Measurements from ENCODE around the gene MYLK3.
A peak's percentile ranks its signal among the peaks of the same experiment; 100 is the strongest.
"Not testable (repeated sequence)": the region's sequence is repeated elsewhere in the genome, so short reads cannot be mapped to it uniquely, and the experiment has no call there.

MYLK3 gene

DNA sequence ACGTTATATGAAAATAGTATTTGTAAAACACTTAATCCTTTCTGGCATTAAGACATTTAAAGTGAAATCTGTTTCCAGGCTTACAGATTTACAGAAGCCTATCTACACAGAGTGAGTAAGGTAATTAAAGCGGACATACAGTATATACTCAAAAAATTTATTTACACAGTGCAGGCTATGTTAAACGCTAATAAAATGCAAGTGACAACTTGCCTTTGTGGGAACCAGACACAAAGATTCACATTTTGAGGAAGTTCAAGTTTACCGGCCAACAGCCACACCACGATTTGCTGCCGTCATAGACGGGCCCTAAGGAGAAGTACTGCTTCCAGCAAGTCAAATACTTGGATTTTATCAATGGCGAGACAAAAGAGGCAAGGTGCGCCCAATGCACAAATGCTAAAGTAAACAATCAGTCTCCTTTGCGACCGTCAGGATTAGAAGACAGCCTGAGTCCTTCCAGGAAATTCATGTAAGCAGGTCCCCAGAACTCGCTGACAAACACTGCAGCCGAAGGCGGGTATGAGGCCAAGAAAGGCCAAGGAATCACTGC lies 60.0 kb downstream of the MYLK3 start:
- in situ Hi-C loops (cut with HindIII; ENCODE audit: low sequenced_read_pairs) = no loop called here
- TF ChIP-seq, protein P1, sequence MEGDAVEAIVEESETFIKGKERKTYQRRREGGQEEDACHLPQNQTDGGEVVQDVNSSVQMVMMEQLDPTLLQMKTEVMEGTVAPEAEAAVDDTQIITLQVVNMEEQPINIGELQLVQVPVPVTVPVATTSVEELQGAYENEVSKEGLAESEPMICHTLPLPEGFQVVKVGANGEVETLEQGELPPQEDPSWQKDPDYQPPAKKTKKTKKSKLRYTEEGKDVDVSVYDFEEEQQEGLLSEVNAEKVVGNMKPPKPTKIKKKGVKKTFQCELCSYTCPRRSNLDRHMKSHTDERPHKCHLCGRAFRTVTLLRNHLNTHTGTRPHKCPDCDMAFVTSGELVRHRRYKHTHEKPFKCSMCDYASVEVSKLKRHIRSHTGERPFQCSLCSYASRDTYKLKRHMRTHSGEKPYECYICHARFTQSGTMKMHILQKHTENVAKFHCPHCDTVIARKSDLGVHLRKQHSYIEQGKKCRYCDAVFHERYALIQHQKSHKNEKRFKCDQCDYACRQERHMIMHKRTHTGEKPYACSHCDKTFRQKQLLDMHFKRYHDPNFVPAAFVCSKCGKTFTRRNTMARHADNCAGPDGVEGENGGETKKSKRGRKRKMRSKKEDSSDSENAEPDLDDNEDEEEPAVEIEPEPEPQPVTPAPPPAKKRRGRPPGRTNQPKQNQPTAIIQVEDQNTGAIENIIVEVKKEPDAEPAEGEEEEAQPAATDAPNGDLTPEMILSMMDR (IDR thresholded peaks at IDR 0.05; ENCODE audit: low read depth, low read length) = no peak
- peak overlapping the region; percentile 95 for H3K4me3 ChIP-seq (ENCODE audit: low read depth, low read length)
- DNase-seq (ENCODE audit: low read depth, low spot score) = peak; percentile 29

DNA sequence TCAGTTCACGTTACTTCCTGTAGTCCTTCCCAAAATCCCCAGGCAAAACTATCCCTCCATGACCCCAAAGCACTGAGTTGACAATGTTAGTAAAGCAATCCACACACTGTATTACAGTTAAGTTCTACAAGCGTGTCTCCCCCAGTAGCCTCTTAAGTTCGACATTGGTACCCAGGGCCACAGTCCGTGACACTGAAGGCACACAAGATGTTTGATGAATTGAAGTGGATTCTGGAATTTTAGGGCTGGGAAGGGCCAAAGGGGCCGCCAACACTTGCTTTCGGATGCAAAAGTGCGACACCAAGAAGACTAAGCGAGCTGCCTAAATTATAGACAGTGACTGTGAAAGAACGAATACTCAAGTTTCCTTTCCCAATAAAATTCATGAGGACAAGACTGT lies 60.7 kb downstream of the MYLK3 start:
- in situ Hi-C loops (cut with HindIII; ENCODE audit: low sequenced_read_pairs) = no loop called here
- DNase-seq (ENCODE audit: low read depth, low spot score) = no peak
- TF ChIP-seq, protein P1 (IDR thresholded peaks at IDR 0.05; ENCODE audit: low read depth, low read length) = no peak
- H3K4me3 ChIP-seq (ENCODE audit: low read depth, low read length) = peak overlapping the region; percentile 95

DNA sequence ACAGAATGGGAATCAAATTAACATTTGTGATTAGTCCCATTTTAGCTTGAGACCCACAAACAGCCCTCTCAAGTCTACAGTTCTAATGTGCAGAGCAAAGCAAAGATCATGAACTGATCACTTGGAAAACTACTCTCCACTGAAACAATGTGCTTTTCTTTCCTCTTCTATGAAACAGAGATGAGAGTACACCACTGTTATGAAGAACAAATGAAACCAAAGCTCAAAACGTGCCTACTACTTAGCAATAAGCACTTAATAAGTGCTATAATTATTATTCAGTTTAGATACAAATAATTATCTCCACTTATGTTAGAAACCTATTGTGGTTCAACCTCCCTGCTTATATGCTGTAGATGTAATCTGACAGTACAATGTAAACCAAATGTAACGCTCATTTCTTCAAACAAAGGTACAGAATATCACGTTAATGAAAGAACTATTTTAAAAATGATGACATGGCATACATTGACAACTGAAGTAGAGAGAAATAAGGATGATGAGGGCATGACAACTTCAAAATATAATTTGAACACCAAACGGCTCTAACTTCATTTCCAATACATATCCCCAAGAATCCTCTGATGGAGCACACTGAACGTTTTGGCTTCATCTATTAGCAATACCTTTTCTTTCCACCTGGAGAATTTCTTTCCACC lies 61.2 kb downstream of the MYLK3 start:
- H3K4me3 ChIP-seq (ENCODE audit: low read depth, low read length) = no peak overlapping the region
- TF ChIP-seq, protein P1 (IDR thresholded peaks at IDR 0.05; ENCODE audit: low read depth, low read length) = no peak
- in situ Hi-C loops (cut with HindIII; ENCODE audit: low sequenced_read_pairs) = no loop called here
- DNase-seq (ENCODE audit: low read depth, low spot score) = no peak

DNA sequence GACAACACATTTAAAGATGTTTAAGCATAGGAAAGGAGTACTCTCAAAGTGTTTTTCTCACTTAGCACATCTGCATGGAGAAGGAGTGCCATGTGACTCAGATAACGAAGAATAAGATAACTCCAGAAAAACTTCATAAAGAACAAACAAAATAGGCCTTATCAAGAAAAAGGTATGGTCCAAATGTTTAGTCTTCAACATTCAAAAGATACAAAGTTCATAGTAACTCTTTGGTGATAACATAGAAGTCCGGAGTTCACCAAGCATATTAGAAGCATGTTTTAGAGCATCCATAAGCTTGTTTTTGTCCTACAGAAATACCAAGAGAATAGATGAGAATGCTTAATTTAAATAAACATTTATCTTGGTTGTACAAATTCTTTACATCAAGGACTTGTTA lies 66.3 kb downstream of the MYLK3 start:
- in situ Hi-C loops (cut with HindIII; ENCODE audit: low sequenced_read_pairs); DNase-seq (ENCODE audit: low read depth, low spot score); H3K4me3 ChIP-seq (ENCODE audit: low read depth, low read length): not testable (repeated sequence)

DNA sequence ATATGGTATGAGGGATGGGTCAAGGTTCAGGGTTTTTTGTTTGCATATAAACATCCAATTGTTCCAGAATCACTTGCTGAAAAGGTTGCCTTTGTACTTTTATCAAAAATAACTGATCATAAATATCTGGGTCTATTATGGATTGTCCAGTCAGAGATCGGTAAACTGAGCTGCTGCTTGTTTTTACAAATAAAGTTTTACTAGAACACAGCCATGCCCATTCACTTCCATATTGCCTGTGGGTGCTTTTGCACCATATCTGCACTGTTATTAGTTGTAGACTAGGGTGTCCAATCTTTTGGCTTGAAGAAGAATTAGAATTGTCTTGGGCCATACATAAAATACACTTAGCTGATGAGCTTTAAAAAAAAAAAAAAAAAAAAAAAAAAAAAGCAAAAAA lies 70.2 kb downstream of the MYLK3 start:
- DNase-seq (ENCODE audit: low read depth, low spot score); in situ Hi-C loops (cut with HindIII; ENCODE audit: low sequenced_read_pairs); H3K4me3 ChIP-seq (ENCODE audit: low read depth, low read length): not testable (repeated sequence)

DNA sequence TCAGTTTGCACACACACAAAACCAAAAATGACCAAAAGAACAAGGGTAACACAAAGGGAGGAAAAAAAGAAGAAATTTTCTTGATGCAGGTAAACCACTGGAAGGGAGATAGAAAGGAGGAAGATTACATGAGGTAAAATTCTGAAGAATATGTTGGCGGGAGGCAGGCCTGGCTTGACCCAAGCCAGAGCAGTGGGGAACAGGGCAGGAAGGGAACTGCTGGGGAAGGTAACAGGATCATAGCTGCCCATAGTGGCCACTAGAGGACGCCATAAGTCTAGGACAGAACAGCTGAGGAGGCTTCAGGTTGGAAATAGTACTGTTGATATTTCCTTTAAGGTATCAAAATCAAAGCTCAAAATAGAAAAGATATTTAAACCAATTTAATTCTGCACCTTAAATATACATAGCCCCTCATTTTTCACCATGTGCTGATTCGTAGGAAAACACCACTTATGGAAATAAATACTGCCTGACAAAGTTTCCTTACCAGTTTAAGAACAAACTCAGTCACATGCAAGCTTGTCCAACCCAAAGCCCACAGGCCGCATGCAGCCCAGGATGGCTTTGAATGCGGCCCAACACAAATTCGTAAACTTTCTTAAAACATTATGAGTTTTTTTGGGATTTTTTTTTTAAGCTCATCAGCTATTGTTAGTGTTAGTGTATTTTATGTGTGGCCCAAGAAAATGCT lies 74.7 kb downstream of the MYLK3 start:
- DNase-seq (ENCODE audit: low read depth, low spot score) = peak; percentile 61
- in situ Hi-C loops (cut with HindIII; ENCODE audit: low sequenced_read_pairs) = no loop called here
- TF ChIP-seq, protein P1 (IDR thresholded peaks at IDR 0.05; ENCODE audit: low read depth, low read length) = peak; percentile 98
- no peak overlapping the region for H3K4me3 ChIP-seq (ENCODE audit: low read depth, low read length)

DNA sequence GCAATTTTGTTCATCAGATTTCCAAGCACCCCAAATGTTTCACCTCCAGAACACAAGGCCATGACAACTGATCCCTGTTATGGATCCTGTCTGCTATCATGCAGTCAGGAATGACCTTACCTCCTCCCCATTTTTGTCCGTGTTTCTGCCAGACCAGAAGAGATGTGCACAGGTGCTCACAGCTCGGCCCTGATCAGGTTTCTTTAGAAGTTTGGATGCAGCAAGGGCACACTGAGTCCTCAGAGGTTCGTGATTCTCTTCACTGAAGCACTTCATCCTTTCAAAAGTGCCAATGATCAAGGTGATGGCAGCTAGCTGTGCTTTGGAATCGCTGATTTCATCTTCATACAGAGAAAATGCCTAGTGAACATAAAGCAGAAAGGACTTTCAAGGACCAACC lies 86.0 kb downstream of the MYLK3 start:
- H3K4me3 ChIP-seq (ENCODE audit: low read depth, low read length) = no peak overlapping the region
- in situ Hi-C loops (cut with HindIII; ENCODE audit: low sequenced_read_pairs) = no loop called here
- no peak for DNase-seq (ENCODE audit: low read depth, low spot score)
- TF ChIP-seq, protein P1 (IDR thresholded peaks at IDR 0.05; ENCODE audit: low read depth, low read length) = no peak

Measured in astrocyte of the spinal cord (primary cell).